Smooth muscle cell (in vitro differentiated cells): ENCODE results near the gene DNAJB11. TPM values are rescaled to one million over a fixed set of nuclear protein-coding genes. Genes with fewer than 3 reads are reported as not detected.

Experiments
- DNase-seq: peaks from one replicate; lab custom pipeline; 2025; ENCODE audit not compliant: unreplicated experiment; lab: John Stamatoyannopoulos, UW
- H2AFZ ChIP-seq: fragments of 200-600 bp; sonication (generic); 2 replicates; pipeline ENCODE4 v1.6.0; 2016; ENCODE audit warnings: antibody characterized with exemption, low read depth, mild to moderate bottlenecking
- H3F3A ChIP-seq: fragments of 200-600 bp; sonication (generic); 2 replicates; pipeline ENCODE4 v1.6.0; 2017; ENCODE audit warnings: antibody characterized with exemption, low read depth
- H3K27ac ChIP-seq: fragments of 200-600 bp; sonication (generic); 2 replicates; pipeline ENCODE4 v1.5.1; 2016; ENCODE audit warnings: low read depth, mild to moderate bottlenecking
- H3K27me3 ChIP-seq: fragments of 200-600 bp; sonication (generic); 2 replicates; pipeline ENCODE4 v1.6.1; 2016; ENCODE audit warnings: low read depth, mild to moderate bottlenecking
- H3K36me3 ChIP-seq: fragments of 200-600 bp; sonication (generic); 2 replicates; pipeline ENCODE4 v1.5.1; 2016; ENCODE audit warnings: low read depth
- H3K4me1 ChIP-seq: fragments of 200-600 bp; sonication (generic); 2 replicates; pipeline ENCODE4 v1.5.1; 2016; ENCODE audit warnings: low read depth
- H3K4me2 ChIP-seq: fragments of 200-600 bp; sonication (generic); 2 replicates; pipeline ENCODE4 v1.6.0; 2016; ENCODE audit warnings: mild to moderate bottlenecking
- H3K4me3 ChIP-seq: fragments of 200-600 bp; sonication (generic); 2 replicates; pipeline ENCODE4 v1.5.1; 2016; ENCODE audit warnings: mild to moderate bottlenecking
- H3K79me2 ChIP-seq: fragments of 200-600 bp; sonication (generic); 2 replicates; pipeline ENCODE4 v1.6.0; 2016; ENCODE audit warnings: low read depth, mild to moderate bottlenecking
- H3K9ac ChIP-seq: fragments of 200-600 bp; sonication (generic); 2 replicates; pipeline ENCODE4 v1.6.0; 2016; ENCODE audit warnings: low read depth
- H3K9me3 ChIP-seq: fragments of 200-600 bp; sonication (generic); replicated peaks from 2 replicates; pipeline ENCODE4 v1.5.1; 2016; ENCODE audit warnings: low read depth
- H4K20me1 ChIP-seq: fragments of 200-600 bp; sonication (generic); 2 replicates; pipeline ENCODE4 v1.6.0; 2016; ENCODE audit warnings: low read depth
- WGBS: methylation state at CpG from one replicate; pipeline ENCODE4 v1.1.7; 2016; ENCODE audit warnings: low lambda C conversion rate; 5-methylcytosine and 5-hydroxymethylcytosine counted together
- polyA plus RNA-seq: library from polyadenylated mRNA; unstranded; fragments of >200 nt; fragmentation: Nextera tagmentation; extraction: Ambion mirVana; gene quantifications from 2 replicates; pipeline ENCODE4 v1.2.1, GENCODE V29; 2016
- total RNA-seq: library from RNA; depleted of rRNA; stranded (reverse); fragments of >200 nt; gene quantifications from 2 replicates; pipeline ENCODE4 v1.2.3, GENCODE V29; 2014
- TF ChIP-seq, protein P1 (sequence below): fragments of 200-600 bp; sonication (generic); IDR thresholded peaks from 2 replicates; pipeline ENCODE4 v1.5.1; 2017; ENCODE audit warnings: borderline replicate concordance, mild to moderate bottlenecking, antibody characterized with exemption; ENCODE audit not compliant: insufficient read depth, poor library complexity, severe bottlenecking

DNAJB11 gene
- total and polyA plus RNA-seq, 2 experiments from 2014 or later: 103 to 136 TPM

DNA sequence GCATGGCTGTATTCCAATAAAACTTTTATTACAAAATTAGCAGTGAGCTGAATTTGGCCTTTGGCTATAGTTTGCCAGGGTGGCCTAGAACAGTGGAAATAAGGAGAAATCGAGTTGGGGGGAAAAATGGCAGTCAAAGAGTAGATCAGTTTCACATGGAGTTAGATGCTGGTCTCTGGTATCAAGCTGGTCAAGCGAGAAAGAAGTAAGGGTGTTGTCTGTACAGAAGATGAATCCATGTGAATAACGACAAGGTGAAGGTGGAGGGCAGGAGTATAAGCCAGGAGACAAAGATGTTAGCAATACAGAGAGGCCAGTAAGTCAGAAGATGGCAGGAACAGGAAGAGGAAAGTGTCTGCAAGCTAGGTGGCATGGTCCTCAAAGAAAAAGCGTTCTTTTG, 54.1 kb downstream of the DNAJB11 start:
- Histone ChIP-seq H3K27me3 (peaks cover 13% of the 10 kb centered on the region), H3K9ac (no peak overlapping the region), H3K36me3 (no peaks in the 10 kb centered on the region), H3K27ac (no peak overlapping the region), H3K4me1 (no peaks in the 10 kb centered on the region), H3K79me2 (no peaks in the 10 kb centered on the region), H2AFZ (no peak overlapping the region), H3K4me3 (no peak overlapping the region), H4K20me1 (no peaks in the 10 kb centered on the region), H3K4me2 (no peak overlapping the region), H3F3A (no peaks in the 10 kb centered on the region), H3K9me3 (no peaks in the 10 kb centered on the region)
- no peak for DNase-seq
- TF ChIP-seq, protein P1, sequence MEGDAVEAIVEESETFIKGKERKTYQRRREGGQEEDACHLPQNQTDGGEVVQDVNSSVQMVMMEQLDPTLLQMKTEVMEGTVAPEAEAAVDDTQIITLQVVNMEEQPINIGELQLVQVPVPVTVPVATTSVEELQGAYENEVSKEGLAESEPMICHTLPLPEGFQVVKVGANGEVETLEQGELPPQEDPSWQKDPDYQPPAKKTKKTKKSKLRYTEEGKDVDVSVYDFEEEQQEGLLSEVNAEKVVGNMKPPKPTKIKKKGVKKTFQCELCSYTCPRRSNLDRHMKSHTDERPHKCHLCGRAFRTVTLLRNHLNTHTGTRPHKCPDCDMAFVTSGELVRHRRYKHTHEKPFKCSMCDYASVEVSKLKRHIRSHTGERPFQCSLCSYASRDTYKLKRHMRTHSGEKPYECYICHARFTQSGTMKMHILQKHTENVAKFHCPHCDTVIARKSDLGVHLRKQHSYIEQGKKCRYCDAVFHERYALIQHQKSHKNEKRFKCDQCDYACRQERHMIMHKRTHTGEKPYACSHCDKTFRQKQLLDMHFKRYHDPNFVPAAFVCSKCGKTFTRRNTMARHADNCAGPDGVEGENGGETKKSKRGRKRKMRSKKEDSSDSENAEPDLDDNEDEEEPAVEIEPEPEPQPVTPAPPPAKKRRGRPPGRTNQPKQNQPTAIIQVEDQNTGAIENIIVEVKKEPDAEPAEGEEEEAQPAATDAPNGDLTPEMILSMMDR: no peak
- WGBS: 85% methylated on average over 4 of the region's 4 CpGs

DNA sequence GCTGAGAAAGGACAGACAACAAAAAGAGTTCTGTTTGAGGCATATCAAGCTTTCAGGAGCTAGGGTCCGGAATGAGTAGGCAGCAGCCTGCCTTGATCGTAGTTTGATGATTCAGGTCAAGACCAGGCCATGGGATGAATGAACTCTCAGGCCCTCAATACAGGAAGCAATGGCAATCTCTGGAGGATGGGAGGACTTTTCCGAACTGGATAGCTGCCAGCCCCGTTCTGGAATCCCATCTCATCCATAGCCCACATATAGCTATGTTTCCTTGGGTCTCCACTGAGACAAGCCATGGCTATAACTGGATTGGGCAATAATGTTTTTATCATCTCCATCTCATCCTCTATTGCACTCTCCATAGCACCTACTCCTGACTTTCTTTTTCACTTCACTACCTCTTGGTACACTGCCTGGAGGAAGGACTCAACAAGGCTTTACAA, 55.1 kb downstream of the DNAJB11 start:
- no peak overlapping the region for H3K27ac ChIP-seq
- no peaks in the 10 kb centered on the region for H3K36me3 ChIP-seq
- H4K20me1 ChIP-seq: no peaks in the 10 kb centered on the region
- H2AFZ ChIP-seq: no peak overlapping the region
- TF ChIP-seq, protein P1: no peak
- no peaks in the 10 kb centered on the region for H3F3A ChIP-seq
- 85% methylated on average over 4 of the region's 4 CpGs for WGBS
- H3K4me1 ChIP-seq: no peaks in the 10 kb centered on the region
- no peak overlapping the region for H3K4me3 ChIP-seq
- no peaks in the 10 kb centered on the region for H3K9me3 ChIP-seq
- no peak overlapping the region for H3K4me2 ChIP-seq
- no peak overlapping the region for H3K9ac ChIP-seq
- H3K79me2 ChIP-seq: no peaks in the 10 kb centered on the region
- peaks cover 13% of the 10 kb centered on the region for H3K27me3 ChIP-seq
- no peak for DNase-seq

DNA sequence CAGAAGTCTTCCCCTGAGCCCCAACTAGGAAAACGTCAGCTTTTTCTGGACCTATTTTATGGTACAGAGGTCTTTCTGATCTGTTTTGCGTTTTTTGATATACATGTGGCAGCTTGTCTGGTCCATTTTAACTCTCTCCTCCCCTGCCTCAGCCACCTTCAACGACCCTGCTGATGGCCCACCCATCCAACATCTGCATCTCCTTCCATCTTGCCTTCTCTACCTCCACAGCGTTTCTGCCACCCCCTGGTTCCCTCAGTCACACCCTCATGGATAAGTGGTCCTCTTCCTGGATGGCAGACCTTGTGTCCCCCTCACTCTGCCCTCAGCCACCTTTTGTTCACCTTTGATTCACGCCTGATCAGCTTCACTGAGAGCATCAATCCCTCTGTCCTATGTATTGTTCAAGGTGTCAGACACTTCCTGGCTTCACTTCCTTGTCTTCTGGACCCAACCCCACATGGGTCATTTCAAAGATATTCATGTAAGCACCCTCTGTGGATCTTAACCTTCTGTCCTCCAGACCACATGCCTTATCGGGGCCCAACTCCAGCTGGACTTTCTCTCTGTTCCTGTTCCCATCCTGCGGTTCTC, 55.8 kb downstream of the DNAJB11 start:
- Histone ChIP-seq H3K4me3 (no peak overlapping the region), H4K20me1 (no peaks in the 10 kb centered on the region), H3K4me2 (no peak overlapping the region), H3K36me3 (no peaks in the 10 kb centered on the region), H3K79me2 (no peaks in the 10 kb centered on the region), H3K4me1 (no peaks in the 10 kb centered on the region), H3K9me3 (no peaks in the 10 kb centered on the region), H2AFZ (no peak overlapping the region), H3F3A (no peaks in the 10 kb centered on the region), H3K9ac (no peak overlapping the region), H3K27ac (no peak overlapping the region), H3K27me3 (peaks cover 13% of the 10 kb centered on the region)
- 82% methylated on average over 7 of the region's 7 CpGs for WGBS
- TF ChIP-seq, protein P1: no peak
- DNase-seq: no peak

DNA sequence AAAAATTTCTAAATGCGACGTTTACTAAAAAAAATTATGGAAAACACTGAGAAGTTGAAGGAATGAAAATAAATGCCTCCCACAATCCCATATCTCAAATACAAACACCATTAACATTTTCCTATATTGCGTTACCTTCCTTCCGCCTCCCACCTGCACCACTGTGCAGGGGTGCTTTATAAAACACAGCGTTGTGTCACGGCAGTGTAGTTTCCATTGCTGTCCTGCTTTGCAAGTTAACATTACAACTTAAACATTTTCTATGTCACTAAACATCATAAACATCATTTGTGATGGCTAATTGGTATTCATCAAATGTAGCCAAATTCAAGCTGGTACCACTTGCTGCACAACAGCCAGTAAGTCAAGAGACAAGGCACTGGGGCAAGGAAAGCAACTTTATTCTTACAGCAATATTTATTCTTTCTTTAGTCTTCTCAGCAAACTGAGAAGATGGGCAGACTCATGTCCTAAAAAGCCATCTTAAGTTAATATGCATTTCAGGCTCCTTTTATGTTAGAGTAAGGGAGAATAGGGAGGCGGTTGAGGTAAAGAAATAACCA, 57.4 kb downstream of the DNAJB11 start:
- no peaks in the 10 kb centered on the region for H3K9me3 ChIP-seq
- H3K4me2 ChIP-seq: no peak overlapping the region
- H4K20me1 ChIP-seq: no peaks in the 10 kb centered on the region
- H3K79me2 ChIP-seq: no peaks in the 10 kb centered on the region
- TF ChIP-seq, protein P1: no peak
- no peaks in the 10 kb centered on the region for H3K36me3 ChIP-seq
- H3K27me3 ChIP-seq: peaks cover 12% of the 10 kb centered on the region
- no peak overlapping the region for H3K4me3 ChIP-seq
- no peaks in the 10 kb centered on the region for H3K4me1 ChIP-seq
- no peak overlapping the region for H3K27ac ChIP-seq
- no peaks in the 10 kb centered on the region for H3F3A ChIP-seq
- 97% methylated on average over 7 of the region's 7 CpGs for WGBS
- H2AFZ ChIP-seq: no peak overlapping the region
- no peak for DNase-seq
- H3K9ac ChIP-seq: no peak overlapping the region
